ENCODE data around the gene PI4KA. TPM values are rescaled to one million over a fixed set of nuclear protein-coding genes. Genes with fewer than 3 reads are reported as not detected.
"Not testable (repeated sequence)": the region's sequence is repeated elsewhere in the genome, so short reads cannot be mapped to it uniquely, and the experiment has no call there.

Gene PI4KA
- total RNA-seq, 1 donor from 2014 or later, result 24.1 TPM

DNA sequence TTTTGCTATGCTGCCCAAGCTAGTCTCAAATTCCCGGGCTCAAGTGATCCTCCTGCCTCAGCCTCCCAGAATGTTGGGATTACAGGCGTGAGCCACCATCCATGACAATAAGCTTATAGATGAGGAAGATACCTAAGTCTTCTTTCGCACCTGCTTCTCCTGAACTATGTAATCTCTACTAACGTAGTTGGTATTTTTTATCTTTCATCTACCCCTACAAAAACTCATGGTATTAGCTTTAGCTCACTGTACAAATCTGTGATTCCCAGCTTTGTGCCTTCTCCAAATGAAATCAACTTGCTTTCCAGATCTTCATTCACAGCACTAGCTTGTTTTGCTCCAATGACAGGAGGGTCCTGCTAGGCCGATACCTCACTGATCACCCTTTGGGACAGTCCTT is 36.4 kb downstream of the PI4KA start:
- DNase-seq (ENCODE audit: low read depth), result no peak
- H3K4me3 ChIP-seq (ENCODE audit: low read depth, low read length), result no peak overlapping the region
- TF ChIP-seq, protein P1, sequence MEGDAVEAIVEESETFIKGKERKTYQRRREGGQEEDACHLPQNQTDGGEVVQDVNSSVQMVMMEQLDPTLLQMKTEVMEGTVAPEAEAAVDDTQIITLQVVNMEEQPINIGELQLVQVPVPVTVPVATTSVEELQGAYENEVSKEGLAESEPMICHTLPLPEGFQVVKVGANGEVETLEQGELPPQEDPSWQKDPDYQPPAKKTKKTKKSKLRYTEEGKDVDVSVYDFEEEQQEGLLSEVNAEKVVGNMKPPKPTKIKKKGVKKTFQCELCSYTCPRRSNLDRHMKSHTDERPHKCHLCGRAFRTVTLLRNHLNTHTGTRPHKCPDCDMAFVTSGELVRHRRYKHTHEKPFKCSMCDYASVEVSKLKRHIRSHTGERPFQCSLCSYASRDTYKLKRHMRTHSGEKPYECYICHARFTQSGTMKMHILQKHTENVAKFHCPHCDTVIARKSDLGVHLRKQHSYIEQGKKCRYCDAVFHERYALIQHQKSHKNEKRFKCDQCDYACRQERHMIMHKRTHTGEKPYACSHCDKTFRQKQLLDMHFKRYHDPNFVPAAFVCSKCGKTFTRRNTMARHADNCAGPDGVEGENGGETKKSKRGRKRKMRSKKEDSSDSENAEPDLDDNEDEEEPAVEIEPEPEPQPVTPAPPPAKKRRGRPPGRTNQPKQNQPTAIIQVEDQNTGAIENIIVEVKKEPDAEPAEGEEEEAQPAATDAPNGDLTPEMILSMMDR (conservative IDR thresholded peaks at IDR 0.05; ENCODE audit: low read depth, low read length), result no peak

DNA sequence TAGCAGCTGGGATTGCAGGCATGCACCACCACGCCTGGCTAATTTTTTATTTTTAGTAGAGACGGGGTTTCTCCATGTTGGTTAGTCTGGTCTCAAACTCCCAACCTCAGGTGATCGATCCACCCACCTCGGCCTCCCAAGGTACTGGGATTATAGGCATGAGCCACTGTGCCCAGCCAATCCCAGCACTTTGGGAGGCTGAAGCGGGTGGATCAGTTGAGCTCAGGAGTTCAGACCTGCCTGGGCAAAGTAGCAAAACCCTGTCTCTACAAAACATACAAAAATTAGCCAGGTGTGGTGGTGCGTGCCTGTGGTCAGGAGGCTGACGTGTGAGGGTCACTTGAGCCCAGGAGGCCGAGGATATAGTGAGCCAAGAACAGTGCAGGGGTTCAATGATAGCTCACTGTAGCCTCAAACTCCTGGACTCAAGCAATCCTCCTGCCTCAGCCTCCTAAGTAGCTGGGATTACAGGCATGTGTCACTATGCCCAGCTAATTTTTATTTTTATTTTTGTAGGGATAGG is 36.8 kb downstream of the PI4KA start:
- DNase-seq (ENCODE audit: low read depth); H3K4me3 ChIP-seq (ENCODE audit: low read depth, low read length): not testable (repeated sequence)

DNA sequence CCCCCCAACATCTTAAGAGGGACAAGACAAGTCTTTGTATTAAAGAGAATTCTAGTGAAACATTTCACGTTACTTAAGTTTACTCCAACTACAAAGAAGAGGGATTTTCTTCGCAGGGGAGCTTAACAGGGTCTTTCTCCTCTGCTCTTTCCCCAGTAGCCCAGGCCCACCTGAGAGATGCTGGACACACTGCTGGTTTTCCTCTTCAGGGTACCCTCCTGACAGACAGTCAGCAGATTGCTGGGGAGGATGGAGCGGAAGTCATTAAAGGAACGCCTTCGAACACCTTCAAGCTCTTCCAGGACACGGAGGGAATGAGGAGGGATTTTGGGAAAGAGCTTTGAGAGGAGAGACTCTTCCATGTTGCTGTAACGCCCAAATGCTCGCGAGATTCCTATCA is 39.1 kb downstream of the PI4KA start:
- no peak overlapping the region for H3K4me3 ChIP-seq (ENCODE audit: low read depth, low read length)
- TF ChIP-seq, protein P1 (conservative IDR thresholded peaks at IDR 0.05; ENCODE audit: low read depth, low read length), result no peak
- DNase-seq (ENCODE audit: low read depth), result no peak

DNA sequence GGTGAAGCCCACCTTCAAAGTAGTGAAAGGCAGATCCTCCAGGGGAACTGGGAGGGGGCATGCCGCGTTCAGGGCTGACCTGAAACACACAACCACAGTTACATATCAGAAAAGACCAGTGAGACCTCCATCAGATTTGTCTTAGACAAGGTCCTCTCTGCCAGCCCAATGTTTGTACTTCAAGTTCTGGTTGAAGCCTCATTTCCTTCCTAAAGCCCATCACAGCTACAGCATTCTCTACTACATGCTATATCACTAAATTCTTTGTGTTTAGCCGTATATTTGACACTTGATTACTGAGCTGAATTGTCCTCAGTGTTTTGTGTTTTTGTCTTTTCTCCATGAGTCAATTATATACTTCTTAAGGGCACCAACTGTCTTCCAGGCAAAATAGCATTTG is 40.1 kb downstream of the PI4KA start:
- TF ChIP-seq, protein P1 (conservative IDR thresholded peaks at IDR 0.05; ENCODE audit: low read depth, low read length), result no peak
- no peak for DNase-seq (ENCODE audit: low read depth)
- no peak overlapping the region for H3K4me3 ChIP-seq (ENCODE audit: low read depth, low read length)

DNA sequence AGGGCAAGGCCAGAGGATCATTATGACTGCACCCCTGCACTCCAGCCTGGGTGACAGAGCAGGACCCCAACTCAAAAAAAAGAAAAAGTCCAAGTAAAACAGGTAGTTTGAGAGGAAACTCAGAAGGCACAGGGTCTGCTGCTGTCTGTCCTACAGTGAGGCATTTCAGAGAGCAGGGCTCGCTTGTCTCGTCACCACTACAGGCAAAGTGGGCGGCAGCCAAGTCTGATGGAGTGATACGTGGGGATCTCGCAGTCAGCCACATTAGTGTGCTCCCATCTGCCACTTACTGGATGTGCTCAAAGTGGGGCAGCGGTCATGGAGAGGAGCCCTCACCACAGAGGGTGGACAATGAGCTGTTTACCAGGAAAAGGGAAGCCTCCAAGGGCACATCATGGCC is 42.1 kb downstream of the PI4KA start:
- H3K4me3 ChIP-seq (ENCODE audit: low read depth, low read length), result no peak overlapping the region
- DNase-seq (ENCODE audit: low read depth), result no peak
- TF ChIP-seq, protein P1 (conservative IDR thresholded peaks at IDR 0.05; ENCODE audit: low read depth, low read length), result no peak

DNA sequence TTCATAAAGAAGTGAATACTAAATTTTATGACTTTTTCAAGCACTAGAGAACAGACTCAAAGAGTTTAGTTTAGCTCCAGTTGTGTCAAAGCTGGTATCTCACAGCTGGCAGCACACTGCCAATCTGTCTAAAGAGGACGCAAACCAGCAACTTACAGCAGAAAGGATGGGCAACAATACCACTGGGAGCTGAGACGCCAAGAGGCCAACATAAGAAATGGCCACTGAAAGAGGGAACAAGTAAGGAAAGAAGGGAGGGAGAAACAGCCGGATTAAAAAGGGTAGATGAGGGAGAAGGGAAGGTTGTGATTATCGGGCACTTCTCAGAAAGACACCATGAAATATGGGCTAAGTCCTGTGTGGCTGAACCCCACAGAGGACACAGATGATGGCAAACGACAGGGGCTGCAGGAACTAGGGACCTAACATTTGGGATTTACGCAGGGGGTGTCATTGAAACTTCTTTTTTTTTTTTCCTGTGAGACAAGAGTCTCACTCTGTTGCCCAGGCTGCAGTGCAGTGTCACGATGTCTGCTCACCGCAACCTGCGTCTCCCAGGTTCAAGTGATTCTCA is 43.0 kb downstream of the PI4KA start:
- TF ChIP-seq, protein P1 (conservative IDR thresholded peaks at IDR 0.05; ENCODE audit: low read depth, low read length), result no peak

DNA sequence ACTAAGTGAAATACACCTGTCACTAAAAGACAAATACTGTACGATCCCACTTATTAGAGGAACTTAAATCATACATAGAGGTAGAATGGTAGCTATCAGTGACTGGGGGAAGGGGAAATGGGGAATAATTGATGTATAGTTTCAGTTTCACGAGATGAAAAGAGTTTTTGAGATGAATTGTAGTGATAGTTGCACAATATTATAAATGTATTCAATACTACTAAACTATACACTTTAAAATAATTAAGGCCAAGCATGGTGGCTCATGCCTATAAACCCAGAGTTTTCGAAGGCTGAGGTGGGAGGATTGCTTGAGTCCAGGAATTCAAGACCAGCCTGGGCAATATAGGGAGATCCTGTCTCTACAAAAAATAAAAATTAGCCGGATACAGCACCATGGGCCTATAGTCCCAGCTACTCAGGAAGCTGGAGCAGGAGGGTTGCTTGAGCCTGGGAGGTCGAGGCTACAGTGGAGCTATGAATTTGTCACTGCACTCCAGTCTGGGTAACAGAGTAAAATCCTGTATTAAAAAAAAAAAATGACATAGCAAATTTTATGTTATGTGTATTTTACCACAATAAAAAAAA is 44.3 kb downstream of the PI4KA start:
- TF ChIP-seq, protein P1 (conservative IDR thresholded peaks at IDR 0.05; ENCODE audit: low read depth, low read length), result no peak
- DNase-seq (ENCODE audit: low read depth), result no peak
- H3K4me3 ChIP-seq (ENCODE audit: low read depth, low read length), result no peak overlapping the region

More for the DNA sequence above, 43.0 kb downstream of the PI4KA start:
- DNase-seq (ENCODE audit: low read depth), result no peak
- H3K4me3 ChIP-seq (ENCODE audit: low read depth, low read length), result no peak overlapping the region
